ENCODE measurements around the gene OPHN1.

- TF ChIP-seq CTCF (IDR thresholded peaks at IDR 0.05 in 2 of 3, conservative IDR thresholded peaks at IDR 0.05 in 1 of 3; ENCODE audit: control insufficient read depth in 2 of 3, extremely low read depth in 1 of 3, insufficient read depth in 1 of 3, low read depth in 3 of 3, low read length in 3 of 3) (no peak), MYC (IDR thresholded peaks at IDR 0.05; ENCODE audit: insufficient read depth, insufficient read length, insufficient replicate concordance, low read length, severe bottlenecking) (no peak), ELK1 (IDR thresholded peaks at IDR 0.05; ENCODE audit: low read depth, low read length) (no peak), RAD21 (IDR thresholded peaks at IDR 0.05; ENCODE audit: insufficient read depth, low read depth, low read length) (no peak), BCL3 (IDR thresholded peaks at IDR 0.05; ENCODE audit: borderline replicate concordance, insufficient read depth, low read depth, low read length, poor library complexity, severe bottlenecking) (no peak), USF2 (IDR thresholded peaks at IDR 0.05; ENCODE audit: borderline replicate concordance, low read depth, low read length) (no peak), BACH1 (IDR thresholded peaks at IDR 0.05; ENCODE audit: borderline replicate concordance) (no peak), EP300 (IDR thresholded peaks at IDR 0.05; ENCODE audit: borderline replicate concordance in 1 of 2, control insufficient read depth in 1 of 2, low read depth in 2 of 2, low read length in 2 of 2) (no peak), USF1 (IDR thresholded peaks at IDR 0.05; ENCODE audit: borderline replicate concordance, extremely low read length, insufficient read depth, low read depth, low read length) (no peak), POU2F2 (IDR thresholded peaks at IDR 0.05; ENCODE audit: borderline replicate concordance, low read depth, low read length) (no peak), ESRRA (IDR thresholded peaks at IDR 0.05; ENCODE audit: low read length) (no peak)
These were observed 21.6 kb downstream of the OPHN1 start for GRCh38 chrX:68411729-68412128.
